HepG2 (cell line): ENCODE results near the gene HYAL1. TPM values are rescaled to one million over a fixed set of nuclear protein-coding genes. Genes with fewer than 3 reads are reported as not detected.

Experiments used
- ATF7 ChIP-seq, 2 experiments: fragments of 450-650 bp in 1 of 2; sonication (generic) in 1 of 2; formaldehyde crosslinking in 1 of 2; IDR thresholded peaks; 2 replicates each; pipeline versions ENCODE4 v1.4.0 to v1.6.1; 2016 to 2020; ENCODE audit warnings: antibody characterized with exemption in 1 of 2, mild to moderate bottlenecking in 1 of 2, missing genetic modification reagents in 1 of 2
- GABPA ChIP-seq, 2 experiments: IDR thresholded peaks; 2 replicates each; pipeline ENCODE4 v1.6.1; 2011 to 2016; ENCODE audit warnings: low read depth in 2 of 2, low read length in 1 of 2, missing biosample characterization in 1 of 2, missing genetic modification characterization in 1 of 2
- HNF4G ChIP-seq, 2 experiments: sonication (generic) in 1 of 2; formaldehyde crosslinking in 1 of 2; IDR thresholded peaks; 2 replicates each; pipeline versions ENCODE4 v1.4.0 to v1.6.1; 2011 to 2020; ENCODE audit warnings: borderline replicate concordance in 2 of 2, low read depth in 2 of 2, mild to moderate bottlenecking in 2 of 2, low read length in 1 of 2, missing genetic modification reagents in 1 of 2, moderate library complexity in 1 of 2
- MAZ ChIP-seq, 2 experiments: sonication (generic) in 1 of 2; formaldehyde crosslinking in 1 of 2; IDR thresholded peaks; 2 replicates each; pipeline versions ENCODE4 v1.5.0 to v1.6.1; 2012 to 2020; ENCODE audit warnings: low read depth in 2 of 2, mild to moderate bottlenecking in 2 of 2, borderline replicate concordance in 1 of 2, improper control_type of control experiment in 1 of 2, low read length in 1 of 2, missing genetic modification reagents in 1 of 2, moderate library complexity in 1 of 2
- RBM22 ChIP-seq: fragments of 200-400 bp; formaldehyde crosslinking; optimal IDR thresholded peaks from 2 replicates; pipeline ENCODE3; 2017; ENCODE audit warnings: mild to moderate bottlenecking, low read length, moderate library complexity
- SMAD9 ChIP-seq: sonication (generic); formaldehyde crosslinking; IDR thresholded peaks from 2 replicates; pipeline ENCODE4 v1.5.1; 2020; ENCODE audit warnings: mild to moderate bottlenecking, missing genetic modification reagents
- TBX3 ChIP-seq: fragments of 450-650 bp; IDR thresholded peaks from 2 replicates; pipeline ENCODE4 v1.6.1; 2017; ENCODE audit warnings: antibody characterized with exemption, mild to moderate bottlenecking, inconsistent platforms, borderline replicate concordance
- TCF12 ChIP-seq, 2 experiments: fragments of 450-650 bp in 1 of 2; sonication (generic) in 1 of 2; formaldehyde crosslinking in 1 of 2; IDR thresholded peaks; 2 replicates each; pipeline versions ENCODE4 v1.6.1 to v1.8.0; 2017 to 2022; ENCODE audit warnings: antibody characterized with exemption in 1 of 2, mild to moderate bottlenecking in 1 of 2, missing genetic modification reagents in 1 of 2, moderate library complexity in 1 of 2
- polyA plus RNA-seq, 8 experiments: library from polyadenylated mRNA; depleted of rRNA in 3 of 8; stranded (reverse) in 7 of 8; unstranded in 1 of 8; fragments of >200 nt; fragmentation: Illumina TruSeq in 4 of 8; extraction: Trizol in 4 of 8; gene quantifications; 2 replicates each; pipeline versions ENCODE4 v1.2.1 to v1.2.3, GENCODE V29; 2011 to 2016; ENCODE audit warnings: low read depth in 4 of 8, missing spikeins in 1 of 8, mixed read lengths in 1 of 8; ENCODE audit not compliant: insufficient read depth in 1 of 8
- total RNA-seq, 5 experiments: library from RNA; depleted of rRNA; stranded (reverse); fragments of >200 nt; fragmentation: Illumina TruSeq; extraction: Trizol; gene quantifications; 2 replicates each; pipeline ENCODE4 v1.2.3, GENCODE V29; 2016; ENCODE audit warnings: low read depth in 1 of 5
- TF ChIP-seq, protein P1 (sequence below): sonication (generic); formaldehyde crosslinking; IDR thresholded peaks from 2 replicates; pipeline ENCODE4 v1.5.1; 2020; ENCODE audit warnings: mild to moderate bottlenecking, missing genetic modification reagents, moderate library complexity
- TF ChIP-seq, protein P2 (sequence below): sonication (generic); formaldehyde crosslinking; IDR thresholded peaks from 2 replicates; pipeline ENCODE4 v1.4.0; 2020; ENCODE audit warnings: missing genetic modification reagents
- TF ChIP-seq, protein P3 (sequence below): sonication (generic); formaldehyde crosslinking; IDR thresholded peaks from 2 replicates; pipeline ENCODE4 v1.4.0; 2020; ENCODE audit warnings: missing genetic modification reagents
- TF ChIP-seq, protein P4 (sequence below): sonication (generic); formaldehyde crosslinking; IDR thresholded peaks from 2 replicates; pipeline ENCODE4 v1.4.0; 2020; ENCODE audit warnings: mild to moderate bottlenecking, low read depth, missing genetic modification reagents
- TF ChIP-seq, protein P5 (sequence below): sonication (generic); formaldehyde crosslinking; IDR thresholded peaks from 2 replicates; pipeline ENCODE4 v1.5.0; 2020; ENCODE audit warnings: mild to moderate bottlenecking, missing genetic modification reagents, moderate library complexity

HYAL1 gene
- total and polyA plus RNA-seq, 2 of the 13 experiments (the other 11 are each of a cell fraction or from before 2014, with no cell fraction given) = 76.5 to 193 TPM

DNA sequence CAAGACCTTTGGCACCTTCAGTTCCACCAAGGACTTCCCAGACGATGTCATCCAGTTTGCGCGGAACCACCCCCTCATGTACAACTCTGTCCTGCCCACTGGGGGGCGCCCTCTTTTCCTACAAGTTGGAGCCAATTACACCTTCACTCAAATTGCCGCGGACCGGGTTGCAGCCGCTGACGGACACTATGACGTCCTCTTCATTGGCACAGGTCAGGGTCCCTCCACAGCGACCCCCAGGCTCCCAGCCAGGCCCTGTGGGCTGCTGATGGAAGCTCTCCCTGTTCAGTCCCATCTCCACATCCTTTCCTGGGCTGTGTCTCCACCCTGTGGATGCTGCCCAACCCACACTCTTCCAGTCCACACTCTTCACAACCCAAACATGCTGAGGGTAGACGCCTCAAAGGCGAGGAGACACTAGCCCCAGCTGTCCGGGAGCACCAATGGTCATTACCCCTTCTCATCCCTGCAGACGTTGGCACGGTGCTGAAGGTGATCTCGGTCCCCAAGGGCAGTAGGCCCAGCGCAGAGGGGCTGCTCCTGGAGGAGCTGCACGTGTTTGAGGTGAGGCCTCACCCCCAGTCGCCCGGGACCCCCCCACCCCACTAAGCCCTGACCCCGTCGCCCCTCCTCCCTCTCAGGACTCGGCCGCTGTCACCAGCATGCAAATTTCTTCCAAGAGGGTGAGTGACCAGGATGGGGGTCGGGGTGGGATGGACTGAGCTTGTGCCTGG is 28.8 kb downstream of the HYAL1 start (continued):
- TF ChIP-seq, protein P1, sequence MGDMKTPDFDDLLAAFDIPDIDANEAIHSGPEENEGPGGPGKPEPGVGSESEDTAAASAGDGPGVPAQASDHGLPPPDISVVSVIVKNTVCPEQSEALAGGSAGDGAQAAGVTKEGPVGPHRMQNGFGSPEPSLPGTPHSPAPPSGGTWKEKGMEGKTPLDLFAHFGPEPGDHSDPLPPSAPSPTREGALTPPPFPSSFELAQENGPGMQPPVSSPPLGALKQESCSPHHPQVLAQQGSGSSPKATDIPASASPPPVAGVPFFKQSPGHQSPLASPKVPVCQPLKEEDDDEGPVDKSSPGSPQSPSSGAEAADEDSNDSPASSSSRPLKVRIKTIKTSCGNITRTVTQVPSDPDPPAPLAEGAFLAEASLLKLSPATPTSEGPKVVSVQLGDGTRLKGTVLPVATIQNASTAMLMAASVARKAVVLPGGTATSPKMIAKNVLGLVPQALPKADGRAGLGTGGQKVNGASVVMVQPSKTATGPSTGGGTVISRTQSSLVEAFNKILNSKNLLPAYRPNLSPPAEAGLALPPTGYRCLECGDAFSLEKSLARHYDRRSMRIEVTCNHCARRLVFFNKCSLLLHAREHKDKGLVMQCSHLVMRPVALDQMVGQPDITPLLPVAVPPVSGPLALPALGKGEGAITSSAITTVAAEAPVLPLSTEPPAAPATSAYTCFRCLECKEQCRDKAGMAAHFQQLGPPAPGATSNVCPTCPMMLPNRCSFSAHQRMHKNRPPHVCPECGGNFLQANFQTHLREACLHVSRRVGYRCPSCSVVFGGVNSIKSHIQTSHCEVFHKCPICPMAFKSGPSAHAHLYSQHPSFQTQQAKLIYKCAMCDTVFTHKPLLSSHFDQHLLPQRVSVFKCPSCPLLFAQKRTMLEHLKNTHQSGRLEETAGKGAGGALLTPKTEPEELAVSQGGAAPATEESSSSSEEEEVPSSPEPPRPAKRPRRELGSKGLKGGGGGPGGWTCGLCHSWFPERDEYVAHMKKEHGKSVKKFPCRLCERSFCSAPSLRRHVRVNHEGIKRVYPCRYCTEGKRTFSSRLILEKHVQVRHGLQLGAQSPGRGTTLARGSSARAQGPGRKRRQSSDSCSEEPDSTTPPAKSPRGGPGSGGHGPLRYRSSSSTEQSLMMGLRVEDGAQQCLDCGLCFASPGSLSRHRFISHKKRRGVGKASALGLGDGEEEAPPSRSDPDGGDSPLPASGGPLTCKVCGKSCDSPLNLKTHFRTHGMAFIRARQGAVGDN (CRISPR knock-in tag) = peak; percentile 42
- TF ChIP-seq GABPA (IDR thresholded peaks at IDR 0.05; ENCODE audit: low read depth, low read length) (no peak), GABPA (CRISPR knock-in tag; IDR thresholded peaks at IDR 0.05; ENCODE audit: low read depth) (peak; percentile 36; the same call in 1 of the 2 replicates), MAZ (IDR thresholded peaks at IDR 0.05; ENCODE audit: borderline replicate concordance, low read depth, low read length) (0 out of 2 replicates have a peak, but pooled peaks have one; percentile 24), MAZ (CRISPR knock-in tag; IDR thresholded peaks at IDR 0.05; ENCODE audit: low read depth) (no peak), RBM22 (peak; percentile 74), TCF12 (IDR thresholded peaks at IDR 0.05) (no peak), TCF12 (CRISPR knock-in tag; IDR thresholded peaks at IDR 0.05) (no peak), ATF7 (IDR thresholded peaks at IDR 0.05) (peak; percentile 72), ATF7 (CRISPR knock-in tag; IDR thresholded peaks at IDR 0.05) (no peak), TBX3 (peak; percentile 28; the same call in 1 of the 2 replicates), HNF4G (IDR thresholded peaks at IDR 0.05; ENCODE audit: borderline replicate concordance, low read depth, low read length) (0 out of 2 replicates have a peak, but pooled peaks have one; percentile 15), HNF4G (CRISPR knock-in tag; IDR thresholded peaks at IDR 0.05; ENCODE audit: borderline replicate concordance, low read depth) (no peak), SMAD9 (no peak)
- TF ChIP-seq, protein P2, sequence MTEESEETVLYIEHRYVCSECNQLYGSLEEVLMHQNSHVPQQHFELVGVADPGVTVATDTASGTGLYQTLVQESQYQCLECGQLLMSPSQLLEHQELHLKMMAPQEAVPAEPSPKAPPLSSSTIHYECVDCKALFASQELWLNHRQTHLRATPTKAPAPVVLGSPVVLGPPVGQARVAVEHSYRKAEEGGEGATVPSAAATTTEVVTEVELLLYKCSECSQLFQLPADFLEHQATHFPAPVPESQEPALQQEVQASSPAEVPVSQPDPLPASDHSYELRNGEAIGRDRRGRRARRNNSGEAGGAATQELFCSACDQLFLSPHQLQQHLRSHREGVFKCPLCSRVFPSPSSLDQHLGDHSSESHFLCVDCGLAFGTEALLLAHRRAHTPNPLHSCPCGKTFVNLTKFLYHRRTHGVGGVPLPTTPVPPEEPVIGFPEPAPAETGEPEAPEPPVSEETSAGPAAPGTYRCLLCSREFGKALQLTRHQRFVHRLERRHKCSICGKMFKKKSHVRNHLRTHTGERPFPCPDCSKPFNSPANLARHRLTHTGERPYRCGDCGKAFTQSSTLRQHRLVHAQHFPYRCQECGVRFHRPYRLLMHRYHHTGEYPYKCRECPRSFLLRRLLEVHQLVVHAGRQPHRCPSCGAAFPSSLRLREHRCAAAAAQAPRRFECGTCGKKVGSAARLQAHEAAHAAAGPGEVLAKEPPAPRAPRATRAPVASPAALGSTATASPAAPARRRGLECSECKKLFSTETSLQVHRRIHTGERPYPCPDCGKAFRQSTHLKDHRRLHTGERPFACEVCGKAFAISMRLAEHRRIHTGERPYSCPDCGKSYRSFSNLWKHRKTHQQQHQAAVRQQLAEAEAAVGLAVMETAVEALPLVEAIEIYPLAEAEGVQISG (CRISPR knock-in tag) = 0 out of 2 replicates have a peak, but pooled peaks have one; percentile 31
- TF ChIP-seq, protein P3, sequence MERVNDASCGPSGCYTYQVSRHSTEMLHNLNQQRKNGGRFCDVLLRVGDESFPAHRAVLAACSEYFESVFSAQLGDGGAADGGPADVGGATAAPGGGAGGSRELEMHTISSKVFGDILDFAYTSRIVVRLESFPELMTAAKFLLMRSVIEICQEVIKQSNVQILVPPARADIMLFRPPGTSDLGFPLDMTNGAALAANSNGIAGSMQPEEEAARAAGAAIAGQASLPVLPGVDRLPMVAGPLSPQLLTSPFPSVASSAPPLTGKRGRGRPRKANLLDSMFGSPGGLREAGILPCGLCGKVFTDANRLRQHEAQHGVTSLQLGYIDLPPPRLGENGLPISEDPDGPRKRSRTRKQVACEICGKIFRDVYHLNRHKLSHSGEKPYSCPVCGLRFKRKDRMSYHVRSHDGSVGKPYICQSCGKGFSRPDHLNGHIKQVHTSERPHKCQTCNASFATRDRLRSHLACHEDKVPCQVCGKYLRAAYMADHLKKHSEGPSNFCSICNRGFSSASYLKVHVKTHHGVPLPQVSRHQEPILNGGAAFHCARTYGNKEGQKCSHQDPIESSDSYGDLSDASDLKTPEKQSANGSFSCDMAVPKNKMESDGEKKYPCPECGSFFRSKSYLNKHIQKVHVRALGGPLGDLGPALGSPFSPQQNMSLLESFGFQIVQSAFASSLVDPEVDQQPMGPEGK (CRISPR knock-in tag) = peak; percentile 44; the same call in 1 of the 2 replicates
- TF ChIP-seq, protein P4, sequence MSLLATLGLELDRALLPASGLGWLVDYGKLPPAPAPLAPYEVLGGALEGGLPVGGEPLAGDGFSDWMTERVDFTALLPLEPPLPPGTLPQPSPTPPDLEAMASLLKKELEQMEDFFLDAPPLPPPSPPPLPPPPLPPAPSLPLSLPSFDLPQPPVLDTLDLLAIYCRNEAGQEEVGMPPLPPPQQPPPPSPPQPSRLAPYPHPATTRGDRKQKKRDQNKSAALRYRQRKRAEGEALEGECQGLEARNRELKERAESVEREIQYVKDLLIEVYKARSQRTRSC (CRISPR knock-in tag) = no peak
- TF ChIP-seq, protein P5, sequence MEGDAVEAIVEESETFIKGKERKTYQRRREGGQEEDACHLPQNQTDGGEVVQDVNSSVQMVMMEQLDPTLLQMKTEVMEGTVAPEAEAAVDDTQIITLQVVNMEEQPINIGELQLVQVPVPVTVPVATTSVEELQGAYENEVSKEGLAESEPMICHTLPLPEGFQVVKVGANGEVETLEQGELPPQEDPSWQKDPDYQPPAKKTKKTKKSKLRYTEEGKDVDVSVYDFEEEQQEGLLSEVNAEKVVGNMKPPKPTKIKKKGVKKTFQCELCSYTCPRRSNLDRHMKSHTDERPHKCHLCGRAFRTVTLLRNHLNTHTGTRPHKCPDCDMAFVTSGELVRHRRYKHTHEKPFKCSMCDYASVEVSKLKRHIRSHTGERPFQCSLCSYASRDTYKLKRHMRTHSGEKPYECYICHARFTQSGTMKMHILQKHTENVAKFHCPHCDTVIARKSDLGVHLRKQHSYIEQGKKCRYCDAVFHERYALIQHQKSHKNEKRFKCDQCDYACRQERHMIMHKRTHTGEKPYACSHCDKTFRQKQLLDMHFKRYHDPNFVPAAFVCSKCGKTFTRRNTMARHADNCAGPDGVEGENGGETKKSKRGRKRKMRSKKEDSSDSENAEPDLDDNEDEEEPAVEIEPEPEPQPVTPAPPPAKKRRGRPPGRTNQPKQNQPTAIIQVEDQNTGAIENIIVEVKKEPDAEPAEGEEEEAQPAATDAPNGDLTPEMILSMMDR (CRISPR knock-in tag) = peak; percentile 66
